Measurements from ENCODE around the gene ASTN2. TPM values are rescaled to one million over a fixed set of nuclear protein-coding genes. Genes with fewer than 3 reads are reported as not detected.

ASTN2 gene
- total RNA-seq, 2 experiments from 2014 or later: 1.7 to 4.2 TPM

DNA sequence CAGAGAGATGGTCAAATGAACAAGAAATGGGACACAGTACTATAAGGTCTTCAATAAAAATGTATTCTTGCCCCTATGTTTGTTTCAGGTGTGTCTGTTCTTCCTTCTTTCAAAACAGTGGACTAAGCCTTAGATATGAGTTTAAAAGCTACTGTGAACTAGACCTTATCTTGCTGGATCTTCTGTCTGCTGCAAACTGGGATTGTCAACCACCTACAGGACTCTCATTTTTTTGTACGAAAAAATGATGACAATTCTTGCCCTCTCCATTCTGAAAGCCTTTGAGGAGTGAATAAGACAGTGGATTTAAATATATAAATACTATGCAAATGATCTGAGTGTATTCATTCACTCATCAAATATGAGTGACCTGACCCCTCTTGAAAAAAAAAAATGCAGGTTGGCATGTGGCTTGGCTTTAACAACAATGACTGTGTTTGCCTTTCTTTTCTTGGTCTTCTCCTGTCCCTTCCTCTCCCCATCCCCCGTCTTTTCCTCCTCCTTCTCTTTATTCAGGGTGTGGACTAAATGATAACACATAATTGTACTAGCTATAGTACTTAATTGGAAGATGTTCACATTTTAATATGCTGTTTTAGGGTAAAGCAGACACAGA, 963.2 kb downstream of the ASTN2 start:
- Histone ChIP-seq H3K4me2 (ENCODE audit: low read length) (no peak overlapping the region), H3K9me3 (ENCODE audit: low read length) (no peaks in the 10 kb centered on the region), H2AFZ (ENCODE audit: low read length) (no peak overlapping the region), H3K27ac (ENCODE audit: low read depth, low read length, poor library complexity, severe bottlenecking) (no peak overlapping the region), H3K36me3 (ENCODE audit: insufficient read depth, low read length) (no peaks in the 10 kb centered on the region), H3K4me1 (ENCODE audit: insufficient read depth, low read length, poor library complexity, severe bottlenecking) (no peaks in the 10 kb centered on the region), H3K9me2 (ENCODE audit: insufficient read depth, low read length) (no peaks in the 10 kb centered on the region), H3K4me3 (ENCODE audit: low read depth, low read length, poor library complexity, severe bottlenecking) (no peak overlapping the region), H3K79me2 (ENCODE audit: insufficient read depth, low read depth, low read length) (no peaks in the 10 kb centered on the region), H4K20me1 (ENCODE audit: insufficient read depth, low read length) (no peaks in the 10 kb centered on the region)
- DNase-seq (ENCODE audit: low spot score): no peak
- intact Hi-C loops (cut with micrococcal nuclease; ENCODE audit: unreplicated experiment): no loop called here
- BruUV-seq (replicated peaks): no TSS peak
- POLR2A ChIA-PET: no interaction called here
- TF ChIP-seq, protein P1, sequence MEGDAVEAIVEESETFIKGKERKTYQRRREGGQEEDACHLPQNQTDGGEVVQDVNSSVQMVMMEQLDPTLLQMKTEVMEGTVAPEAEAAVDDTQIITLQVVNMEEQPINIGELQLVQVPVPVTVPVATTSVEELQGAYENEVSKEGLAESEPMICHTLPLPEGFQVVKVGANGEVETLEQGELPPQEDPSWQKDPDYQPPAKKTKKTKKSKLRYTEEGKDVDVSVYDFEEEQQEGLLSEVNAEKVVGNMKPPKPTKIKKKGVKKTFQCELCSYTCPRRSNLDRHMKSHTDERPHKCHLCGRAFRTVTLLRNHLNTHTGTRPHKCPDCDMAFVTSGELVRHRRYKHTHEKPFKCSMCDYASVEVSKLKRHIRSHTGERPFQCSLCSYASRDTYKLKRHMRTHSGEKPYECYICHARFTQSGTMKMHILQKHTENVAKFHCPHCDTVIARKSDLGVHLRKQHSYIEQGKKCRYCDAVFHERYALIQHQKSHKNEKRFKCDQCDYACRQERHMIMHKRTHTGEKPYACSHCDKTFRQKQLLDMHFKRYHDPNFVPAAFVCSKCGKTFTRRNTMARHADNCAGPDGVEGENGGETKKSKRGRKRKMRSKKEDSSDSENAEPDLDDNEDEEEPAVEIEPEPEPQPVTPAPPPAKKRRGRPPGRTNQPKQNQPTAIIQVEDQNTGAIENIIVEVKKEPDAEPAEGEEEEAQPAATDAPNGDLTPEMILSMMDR (conservative IDR thresholded peaks at IDR 0.05; ENCODE audit: low read length): no peak
- TF ChIP-seq EZH2phosphoT487 (IDR thresholded peaks at IDR 0.05; ENCODE audit: borderline replicate concordance, low read depth, low read length): no peak
- CTCF ChIA-PET (ENCODE audit: unreplicated experiment): no interaction called here

DNA sequence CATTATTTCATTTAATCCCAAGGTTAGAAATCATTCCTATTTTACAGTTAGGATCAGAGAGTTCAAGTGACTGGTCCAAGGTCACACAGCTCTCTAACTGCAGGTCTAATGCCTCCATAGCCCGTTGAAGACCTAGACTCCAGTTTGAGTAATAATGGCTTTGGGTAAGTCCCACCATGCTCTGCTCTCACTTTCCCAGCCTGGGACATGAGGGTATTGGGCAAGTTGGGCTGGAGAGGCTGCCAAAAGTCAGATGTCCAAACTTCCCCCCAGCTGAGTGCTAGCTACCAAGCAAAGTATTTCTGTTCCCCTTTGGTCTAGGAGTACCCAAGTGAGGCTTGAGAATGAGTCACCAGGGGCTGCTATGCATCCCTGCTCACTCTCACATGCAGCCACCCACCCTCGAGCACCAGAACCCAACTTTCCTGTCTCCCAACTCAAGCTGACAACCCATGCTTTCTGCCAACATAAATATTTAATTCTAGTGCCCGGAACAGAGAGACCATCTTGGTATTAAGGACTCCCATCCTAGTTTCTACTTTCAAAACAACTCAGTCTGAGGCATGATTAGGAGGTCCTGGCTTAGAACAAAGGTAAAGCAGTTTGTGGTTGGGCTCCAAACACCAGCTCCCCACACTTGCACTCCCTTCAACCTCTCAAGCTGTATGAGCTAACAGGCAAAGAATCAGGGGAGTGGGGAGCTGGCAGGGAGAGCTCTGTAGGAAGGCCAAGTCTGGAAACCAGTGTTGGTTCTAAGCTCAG, 964.3 kb downstream of the ASTN2 start:
- Histone ChIP-seq H4K20me1 (ENCODE audit: insufficient read depth, low read length) (no peaks in the 10 kb centered on the region), H3K4me3 (ENCODE audit: low read depth, low read length, poor library complexity, severe bottlenecking) (no peak overlapping the region), H3K27ac (ENCODE audit: low read depth, low read length, poor library complexity, severe bottlenecking) (no peak overlapping the region), H3K4me1 (ENCODE audit: insufficient read depth, low read length, poor library complexity, severe bottlenecking) (no peaks in the 10 kb centered on the region), H2AFZ (ENCODE audit: low read length) (no peak overlapping the region), H3K9me3 (ENCODE audit: low read length) (no peaks in the 10 kb centered on the region), H3K9me2 (ENCODE audit: insufficient read depth, low read length) (no peaks in the 10 kb centered on the region), H3K4me2 (ENCODE audit: low read length) (no peak overlapping the region), H3K36me3 (ENCODE audit: insufficient read depth, low read length) (no peaks in the 10 kb centered on the region), H3K79me2 (ENCODE audit: insufficient read depth, low read depth, low read length) (no peaks in the 10 kb centered on the region)
- no peak for DNase-seq (ENCODE audit: low spot score)
- intact Hi-C loops (cut with micrococcal nuclease; ENCODE audit: unreplicated experiment): no loop called here
- no TSS peak for BruUV-seq (replicated peaks)
- TF ChIP-seq, protein P1 (conservative IDR thresholded peaks at IDR 0.05; ENCODE audit: low read length): no peak
- TF ChIP-seq EZH2phosphoT487 (IDR thresholded peaks at IDR 0.05; ENCODE audit: borderline replicate concordance, low read depth, low read length): no peak
- ChIA-PET CTCF (ENCODE audit: unreplicated experiment) (no interaction called here), POLR2A (no interaction called here)

DNA sequence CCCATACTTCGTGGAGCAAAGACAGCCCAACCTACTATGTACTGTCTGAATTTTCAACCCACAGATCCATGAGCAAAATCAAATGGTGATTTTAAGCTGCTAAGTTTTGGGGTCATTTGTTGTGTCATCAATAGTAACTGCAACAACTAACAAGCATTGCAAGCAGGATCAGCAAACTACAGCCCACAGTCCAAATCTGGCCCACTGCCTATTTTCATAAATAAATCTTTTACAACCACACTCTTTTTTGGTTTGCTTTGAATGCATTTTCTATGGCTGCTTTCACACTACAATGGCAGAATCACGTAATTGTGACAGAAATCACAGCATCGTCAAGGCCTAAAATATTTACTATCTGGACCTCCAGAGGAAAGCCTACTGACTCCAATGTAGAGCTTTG, 964.9 kb downstream of the ASTN2 start:
- Histone ChIP-seq H3K27ac (ENCODE audit: low read depth, low read length, poor library complexity, severe bottlenecking) (no peak overlapping the region), H3K79me2 (ENCODE audit: insufficient read depth, low read depth, low read length) (no peaks in the 10 kb centered on the region), H4K20me1 (ENCODE audit: insufficient read depth, low read length) (no peaks in the 10 kb centered on the region), H2AFZ (ENCODE audit: low read length) (no peak overlapping the region), H3K4me2 (ENCODE audit: low read length) (no peak overlapping the region), H3K9me3 (ENCODE audit: low read length) (no peaks in the 10 kb centered on the region), H3K4me3 (ENCODE audit: low read depth, low read length, poor library complexity, severe bottlenecking) (no peak overlapping the region), H3K4me1 (ENCODE audit: insufficient read depth, low read length, poor library complexity, severe bottlenecking) (no peaks in the 10 kb centered on the region), H3K9me2 (ENCODE audit: insufficient read depth, low read length) (no peaks in the 10 kb centered on the region), H3K36me3 (ENCODE audit: insufficient read depth, low read length) (no peaks in the 10 kb centered on the region)
- BruUV-seq (replicated peaks): no TSS peak
- ChIA-PET POLR2A (no interaction called here), CTCF (ENCODE audit: unreplicated experiment) (no interaction called here)
- no peak for TF ChIP-seq EZH2phosphoT487 (IDR thresholded peaks at IDR 0.05; ENCODE audit: borderline replicate concordance, low read depth, low read length)
- TF ChIP-seq, protein P1 (conservative IDR thresholded peaks at IDR 0.05; ENCODE audit: low read length): no peak
- DNase-seq (ENCODE audit: low spot score): no peak
- intact Hi-C loops (cut with micrococcal nuclease; ENCODE audit: unreplicated experiment): no loop called here
